GM19328 (cell line): ENCODE results near the gene ADGB.
"Not testable (repeated sequence)": the region's sequence is repeated elsewhere in the genome, so short reads cannot be mapped to it uniquely, and the experiment has no call there.

Experiments
- ATAC-seq: cut with Tn5 transposase; IDR thresholded peaks from one replicate; pipeline ENCODE4 v1.9.1; 2021; ENCODE audit warnings: mild to moderate bottlenecking, moderate library complexity; ENCODE audit not compliant: unreplicated experiment

Gene ADGB

GRCh38 chr6:146753306-146753705, 154.5 kb downstream of the ADGB start:
- ATAC-seq: no peak

GRCh38 chr6:146767632-146768031, 168.9 kb downstream of the ADGB start:
- no peak for ATAC-seq

GRCh38 chr6:146768722-146769121, 169.9 kb downstream of the ADGB start:
- no peak for ATAC-seq

- no peak for ATAC-seq
Measured at GRCh38 chr6:146770275-146770964, 171.6 kb downstream of the ADGB start.

GRCh38 chr6:146770965-146771735, 172.4 kb downstream of the ADGB start:
- no peak for ATAC-seq

GRCh38 chr6:146775220-146775619, 176.4 kb downstream of the ADGB start:
- ATAC-seq: no peak

GRCh38 chr6:146781836-146782235, 183.1 kb downstream of the ADGB start:
- no peak for ATAC-seq

GRCh38 chr6:146785001-146785585, 186.3 kb downstream of the ADGB start:
- ATAC-seq: peak; percentile 88

- no peak for ATAC-seq
Measured at GRCh38 chr6:146787876-146788508, 189.2 kb downstream of the ADGB start.

- ATAC-seq: no peak
Measured at GRCh38 chr6:146790561-146791091, 191.9 kb downstream of the ADGB start.

GRCh38 chr6:146791930-146792329, 193.2 kb downstream of the ADGB start:
- no peak for ATAC-seq

GRCh38 chr6:146793218-146793617, 194.4 kb downstream of the ADGB start:
- ATAC-seq: not testable (repeated sequence)

GRCh38 chr6:146795479-146796133, 196.8 kb downstream of the ADGB start:
- ATAC-seq: no peak

GRCh38 chr6:146803167-146803566, 204.4 kb downstream of the ADGB start:
- not testable (repeated sequence) for ATAC-seq

- no peak for ATAC-seq
Measured at GRCh38 chr6:146803601-146804000, 204.8 kb downstream of the ADGB start.

- no peak for ATAC-seq
Measured at GRCh38 chr6:146805546-146806325, 207.0 kb downstream of the ADGB start.

GRCh38 chr6:146809014-146809413, 210.2 kb downstream of the ADGB start:
- not testable (repeated sequence) for ATAC-seq

GRCh38 chr6:146812811-146813321, 214.1 kb downstream of the ADGB start:
- not testable (repeated sequence) for ATAC-seq

- no peak for ATAC-seq
Measured at GRCh38 chr6:146813554-146813953, 214.8 kb downstream of the ADGB start.
